Neural progenitor cell (in vitro differentiated cells): ENCODE measurements around the gene SPON1.

Experiments
- CTCF ChIP-seq: fragments of 200-600 bp; sonication (generic); IDR thresholded peaks from 2 replicates; pipeline ENCODE4 v1.5.1; 2017; ENCODE audit warnings: antibody characterized with exemption, mild to moderate bottlenecking
- EZH2 ChIP-seq: fragments of 200-600 bp; sonication (generic); IDR thresholded peaks from 2 replicates; pipeline ENCODE4 v1.6.1; 2017; ENCODE audit warnings: antibody characterized with exemption, mild to moderate bottlenecking, moderate library complexity
- EZH2phosphoT487 ChIP-seq: fragments of 200-600 bp; sonication (generic); IDR thresholded peaks from 2 replicates; pipeline ENCODE4 v1.6.1; 2017; ENCODE audit warnings: antibody characterized with exemption

GRCh38 chr11:14259186-14259784, 296.8 kb downstream of the SPON1 start:
- TF ChIP-seq CTCF (no peak), EZH2 (no peak), EZH2phosphoT487 (no peak)
